Adipose tissue (tissue), 3 donors: ENCODE results near the gene ZNF841. TPM values are rescaled to one million over a fixed set of nuclear protein-coding genes. Genes with fewer than 3 reads are reported as not detected.
"Not testable (repeated sequence)": the region's sequence is repeated elsewhere in the genome, so short reads cannot be mapped to it uniquely, and the experiment has no call there.

Experiments
- H3K27ac ChIP-seq: one replicate; pipeline ENCODE4 v1.5.1; 2013; ENCODE audit warnings: low read depth, low read length
- WGBS, 3 donors: extraction: QIAGEN DNeasy Blood & Tissue Kit; methylation state at CpG; one replicate each; pipeline ENCODE4 v1.1.7; 2013; 5-methylcytosine and 5-hydroxymethylcytosine counted together
- polyA plus RNA-seq, 3 donors: library from polyadenylated mRNA; stranded (reverse); fragments of 200-250 nt; gene quantifications; one replicate each; pipeline ENCODE4 v1.2.3, GENCODE V29; 2013
- donor health status: healthy with polysubstance abuse.
- donor health status: Bipolar disorder and iron deficiency.
- donor health status: healthy.

Gene ZNF841
- polyA plus RNA-seq, 3 donors, result 5.1 to 5.9 (median 5.8) TPM

- WGBS, 3 donors, result 5 to 15% (median 14%) methylated on average over 12 of the region's 12 CpGs
- H3K27ac ChIP-seq, result no peak overlapping the region
These were observed 937 bp downstream of the ZNF841 start for GRCh38 chr19:52094526-52095130.

DNA sequence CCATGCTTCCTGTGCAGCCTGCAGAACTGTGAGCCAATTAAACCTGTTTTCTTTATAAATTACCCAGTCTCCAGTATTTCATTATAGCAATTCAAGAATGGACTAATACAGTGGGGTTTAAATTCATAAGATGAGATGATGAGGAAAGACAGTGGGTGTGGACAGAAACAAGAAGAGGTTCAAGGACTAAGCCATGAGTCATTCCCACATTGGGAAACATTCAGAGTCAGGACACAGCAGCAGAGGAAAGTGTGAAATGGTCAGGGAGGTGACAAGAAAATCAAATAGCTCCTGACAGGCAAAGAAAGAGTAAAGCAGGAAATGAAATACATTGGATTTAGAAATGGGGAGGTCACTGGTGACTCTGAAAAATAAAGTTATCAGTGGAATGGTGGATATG, 9.1 kb downstream of the ZNF841 start:
- H3K27ac ChIP-seq, result no peak overlapping the region

DNA sequence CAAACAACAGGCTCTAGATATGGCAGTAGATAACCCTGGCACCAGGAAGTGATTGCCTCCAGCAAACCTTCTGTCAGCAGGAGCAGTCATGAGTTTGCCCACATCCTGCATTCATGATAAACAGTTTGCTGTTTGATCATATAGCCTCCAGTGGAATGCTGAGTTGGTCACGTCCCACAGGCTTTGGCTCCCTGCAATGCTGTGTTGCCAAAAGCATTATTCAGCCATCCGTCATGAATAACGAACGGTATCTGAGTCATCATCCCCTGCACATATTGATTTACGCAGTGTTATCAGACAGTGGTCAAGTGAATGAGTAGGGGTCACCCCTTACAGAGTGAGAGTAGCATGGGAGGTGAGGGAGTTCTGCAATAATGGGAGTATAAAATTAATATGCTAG, 25.1 kb downstream of the ZNF841 start:
- 94 to 99% (median 97%) methylated on average over 5 of the region's 5 CpGs for WGBS, 3 donors
- no peak overlapping the region for H3K27ac ChIP-seq

DNA sequence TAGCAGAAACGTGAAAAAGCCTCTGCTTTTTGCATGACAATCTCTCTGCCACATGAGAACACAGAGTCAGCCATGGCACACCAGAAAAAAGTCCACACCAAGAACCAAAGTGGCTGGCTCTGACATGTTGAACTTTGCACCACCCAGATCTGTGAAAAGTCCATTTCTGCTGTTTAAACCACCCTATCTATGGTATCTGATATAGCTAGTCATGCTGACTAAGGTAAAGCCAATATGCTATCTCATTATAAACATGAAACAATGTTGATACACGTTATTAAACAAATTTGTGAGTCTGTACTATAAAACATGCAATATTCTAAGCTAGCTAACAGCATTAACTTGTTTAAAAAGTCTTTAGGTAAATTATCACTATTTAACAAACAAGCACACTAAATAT, 25.9 kb downstream of the ZNF841 start:
- WGBS, 3 donors, result 83 to 96% (median 84%) methylated on average over 2 of the region's 2 CpGs
- H3K27ac ChIP-seq, result no peak overlapping the region

- no peak overlapping the region for H3K27ac ChIP-seq
- 97 to 98% (median 98%) methylated on average over 6 of the region's 6 CpGs for WGBS, 3 donors
These were observed 29.2 kb downstream of the ZNF841 start for GRCh38 chr19:52066258-52066863.

DNA sequence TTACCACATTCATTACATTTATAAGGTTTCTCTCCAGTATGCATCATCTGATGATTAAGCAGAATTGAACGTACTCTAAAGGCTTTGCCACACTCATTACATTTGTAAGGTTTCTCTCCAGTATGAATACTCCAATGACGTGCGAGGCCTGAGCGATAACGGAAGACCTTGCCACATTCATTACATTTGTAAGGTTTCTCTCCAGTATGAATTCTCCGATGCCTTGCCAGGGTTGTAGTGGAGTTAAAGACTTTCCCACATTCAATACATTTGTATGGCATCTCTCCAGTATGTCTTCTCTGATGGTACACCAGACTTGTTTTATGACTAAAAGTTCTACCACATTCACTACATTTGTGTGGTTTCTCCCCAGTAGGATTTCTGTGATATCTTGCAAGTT, 30.2 kb downstream of the ZNF841 start:
- H3K27ac ChIP-seq, result no peak overlapping the region
- 96 to 99% (median 98%) methylated on average over 6 of the region's 6 CpGs for WGBS, 3 donors

DNA sequence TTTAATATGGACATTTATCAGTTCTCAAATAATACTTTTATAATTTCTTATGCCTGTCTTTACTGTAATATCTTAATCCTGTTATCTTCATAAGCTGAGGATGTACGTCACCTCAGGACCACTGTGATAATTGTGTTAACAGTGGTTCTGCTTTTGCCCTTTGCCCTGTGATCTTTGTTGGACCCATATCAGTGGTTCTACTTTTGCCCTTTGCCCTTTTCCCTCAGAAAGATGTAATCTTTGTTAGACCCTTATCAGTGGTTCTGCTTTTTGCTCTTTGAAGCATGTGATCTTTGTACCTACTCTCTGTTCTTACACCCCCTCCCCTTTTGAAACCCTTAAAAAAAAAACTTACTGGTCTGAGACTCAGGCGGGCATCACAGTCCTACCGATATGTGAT, 39.1 kb downstream of the ZNF841 start:
- H3K27ac ChIP-seq, result not testable (repeated sequence)
- WGBS, 3 donors, result 96 to 98% (median 97%) methylated on average over 3 of the region's 3 CpGs

DNA sequence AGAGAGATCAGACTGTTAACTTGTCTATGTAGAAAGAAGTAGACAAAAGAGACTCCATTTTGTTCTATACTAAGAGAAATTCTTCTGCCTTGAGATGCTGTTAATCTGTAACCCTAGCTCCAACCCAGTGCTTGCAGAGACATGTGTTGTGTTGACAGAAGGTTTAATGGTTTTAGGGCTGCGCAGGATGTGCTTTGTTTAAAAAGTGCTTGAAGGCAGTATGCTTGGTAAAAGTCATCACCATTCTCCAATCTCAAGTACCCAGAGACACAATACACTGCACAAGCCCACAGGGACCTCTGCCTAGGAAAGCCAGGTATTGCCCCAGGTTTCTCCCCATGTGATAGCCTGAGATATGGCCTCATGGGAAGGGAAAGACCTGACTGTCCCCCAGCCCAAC, 43.8 kb downstream of the ZNF841 start:
- WGBS, 3 donors, result 40 to 98% (median 97%) methylated on average over 1 of the region's 1 CpG
- H3K27ac ChIP-seq, result not testable (repeated sequence)

DNA sequence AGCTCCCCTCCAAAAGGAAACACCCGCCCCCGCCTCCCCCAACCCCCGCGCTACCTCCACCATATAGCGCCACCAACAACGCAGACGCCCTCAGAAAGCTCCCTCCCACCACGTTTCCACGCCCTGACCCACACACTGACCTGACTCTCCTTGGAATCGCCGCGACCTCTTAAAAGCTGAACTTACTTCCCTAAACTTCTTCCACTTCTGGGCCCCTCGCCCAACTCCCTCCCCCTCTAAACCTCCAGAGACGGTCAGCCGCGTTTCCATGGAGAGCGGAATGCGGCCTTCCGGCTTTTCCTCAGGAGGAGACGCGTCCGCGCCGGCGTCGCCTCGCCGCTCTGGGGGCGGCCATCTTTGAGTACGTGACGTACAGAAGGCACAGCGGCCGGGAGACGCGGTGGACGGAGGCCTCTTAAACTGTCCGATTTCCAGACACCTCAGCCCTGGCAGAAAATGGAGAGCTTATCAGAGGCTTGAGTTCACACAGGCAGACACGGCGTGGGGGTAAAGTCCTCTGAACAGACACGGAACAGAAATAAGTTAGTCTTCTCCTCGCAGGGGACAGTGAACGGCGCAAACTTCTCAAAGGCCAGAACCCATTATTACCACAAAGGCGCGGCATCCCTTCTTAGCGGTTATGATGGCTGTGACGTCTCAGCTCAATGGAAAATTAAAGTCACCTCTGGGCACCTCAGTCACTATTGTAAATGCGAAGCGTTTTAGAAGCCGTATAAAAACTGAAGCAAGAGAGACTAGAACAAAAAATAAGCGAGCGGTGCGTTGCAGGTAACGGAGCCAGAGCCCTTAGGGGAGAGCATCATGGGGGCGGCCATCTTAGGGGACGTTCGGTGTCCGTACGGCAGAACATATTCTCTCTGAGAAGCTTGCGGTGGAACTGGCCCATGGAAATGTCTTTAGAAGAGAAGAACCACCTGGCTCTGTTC, 46.7 kb downstream of the ZNF841 start, which contains the start of gene ZNF432:
Gene ZNF432, minus strand, starts transcription at position 284 of the 947 bp plus-strand sequence. CDS start 1,970 bp downstream, outside the sequence.
- H3K27ac ChIP-seq, result peak within 1 kb of the TSS; percentile 92
- 0% methylated on average over 60 of the region's 60 CpGs for WGBS, 3 donors

- WGBS, 3 donors, result 95 to 99% (median 98%) methylated on average over 4 of the region's 4 CpGs
These were observed 56.4 kb downstream of the ZNF841 start for GRCh38 chr19:52039169-52039568.

GRCh38 chr19:52034051-52034728, 61.4 kb downstream of the ZNF841 start:
- no peak overlapping the region for H3K27ac ChIP-seq
- WGBS, 3 donors, result 97 to 98% (median 98%) methylated on average over 12 of the region's 12 CpGs

More at GRCh38 chr19:52039169-52039568, 56.4 kb downstream of the ZNF841 start:
- H3K27ac ChIP-seq, result no peak overlapping the region

GRCh38 chr19:52028780-52029123, 66.8 kb downstream of the ZNF841 start:
- 16 to 18% (median 16%) methylated on average over 5 of the region's 5 CpGs for WGBS, 3 donors
- no peak overlapping the region for H3K27ac ChIP-seq

DNA sequence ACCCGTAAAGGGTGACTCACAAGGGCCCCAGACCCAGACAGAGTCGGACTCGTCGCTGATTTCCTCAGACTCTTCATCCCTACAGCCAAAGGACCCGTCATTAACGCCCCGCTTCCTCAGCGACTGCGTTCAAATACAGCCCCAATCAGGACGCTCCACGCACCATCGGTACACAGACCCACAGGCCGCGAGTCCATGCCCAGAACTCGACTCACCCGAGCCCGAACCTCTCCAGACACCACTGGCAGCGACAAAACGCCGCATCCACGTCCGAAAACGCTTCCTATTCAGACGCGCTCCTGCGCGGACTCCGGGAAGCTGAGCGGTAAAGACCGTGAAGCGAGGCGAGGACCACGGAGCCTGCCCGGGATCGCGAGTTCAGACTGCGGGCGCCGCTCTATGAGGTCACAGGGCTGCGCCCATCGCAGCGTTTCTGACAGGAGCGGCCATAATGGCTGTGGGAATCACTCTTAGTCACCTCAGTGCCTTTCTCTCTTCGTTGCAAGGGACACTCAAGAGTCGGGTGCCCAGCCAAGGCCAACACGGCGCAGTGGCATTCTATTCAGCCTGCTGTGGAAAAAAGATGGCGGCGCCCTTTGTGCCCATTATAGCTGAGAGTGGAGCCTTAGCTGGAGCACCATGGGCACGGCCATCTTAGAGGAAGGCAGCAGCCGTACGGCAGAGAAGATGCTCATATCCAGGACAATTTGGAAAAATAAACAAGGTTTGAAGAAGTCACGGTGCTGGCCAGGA, 67.4 kb downstream of the ZNF841 start, which contains the start of gene ZNF614:
Gene ZNF614, minus strand, starts transcription at position 353 of the 753 bp plus-strand sequence. CDS start 2,634 bp downstream, outside the sequence.
- 0% methylated on average over 53 of the region's 53 CpGs for WGBS, 3 donors
- peak within 1 kb of the TSS; percentile 86 for H3K27ac ChIP-seq

DNA sequence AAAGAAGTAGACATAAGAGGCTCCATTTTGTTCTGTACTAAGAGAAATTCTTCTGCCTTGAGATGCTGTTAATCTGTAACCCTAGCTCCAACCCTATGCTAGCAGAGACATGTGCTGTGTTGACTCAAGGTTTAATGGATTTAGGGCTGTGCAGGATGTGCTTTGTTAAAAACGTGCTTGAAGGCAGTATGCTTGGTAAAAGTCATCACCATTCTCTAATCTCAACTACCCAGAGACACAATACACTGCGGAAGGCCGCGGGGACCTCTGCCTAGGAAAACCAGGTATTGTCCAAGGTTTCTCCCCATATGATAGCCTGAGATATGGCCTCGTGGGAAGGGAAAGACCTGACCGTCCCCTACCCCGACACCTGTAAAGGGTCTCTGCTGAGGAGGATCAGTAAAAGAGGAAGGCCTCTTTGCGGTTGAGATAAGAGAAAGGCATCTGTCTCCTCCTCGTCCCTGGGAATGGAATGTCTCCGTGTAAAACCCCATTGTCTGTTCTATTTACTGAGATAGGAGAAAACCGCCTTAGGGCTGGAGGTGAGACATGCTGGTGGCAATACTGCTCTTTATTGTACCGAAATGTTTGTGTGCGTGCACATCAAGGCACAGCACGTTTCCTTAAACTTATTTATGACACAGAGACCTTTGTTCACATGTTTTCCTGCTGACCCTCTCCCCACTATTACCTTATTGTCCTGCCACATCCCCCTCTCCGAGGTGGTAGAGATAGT, 69.1 kb downstream of the ZNF841 start:
- H3K27ac ChIP-seq, result not testable (repeated sequence)
- 74 to 93% (median 89%) methylated on average over 15 of the region's 15 CpGs for WGBS, 3 donors

DNA sequence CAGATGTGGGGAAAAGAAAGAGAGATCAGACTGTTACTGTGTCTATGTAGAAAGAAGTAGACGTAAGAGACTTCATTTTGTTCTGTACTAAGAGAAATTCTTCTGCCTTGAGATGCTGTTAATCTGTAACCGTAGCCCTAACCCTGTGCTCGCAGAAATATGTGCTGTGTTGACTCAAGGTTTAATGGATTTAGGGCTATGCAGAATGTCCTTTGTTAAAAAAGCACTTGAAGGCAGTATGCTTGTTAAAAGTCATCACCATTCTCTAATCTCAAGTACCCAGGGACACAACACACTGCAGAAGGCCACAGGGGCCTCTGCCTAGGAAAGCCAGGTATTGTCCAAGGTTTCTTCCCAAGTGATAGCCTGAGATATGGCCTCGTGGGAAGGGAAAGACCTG, 71.1 kb downstream of the ZNF841 start:
- 70 to 97% (median 96%) methylated on average over 4 of the region's 4 CpGs for WGBS, 3 donors
- H3K27ac ChIP-seq, result not testable (repeated sequence)

DNA sequence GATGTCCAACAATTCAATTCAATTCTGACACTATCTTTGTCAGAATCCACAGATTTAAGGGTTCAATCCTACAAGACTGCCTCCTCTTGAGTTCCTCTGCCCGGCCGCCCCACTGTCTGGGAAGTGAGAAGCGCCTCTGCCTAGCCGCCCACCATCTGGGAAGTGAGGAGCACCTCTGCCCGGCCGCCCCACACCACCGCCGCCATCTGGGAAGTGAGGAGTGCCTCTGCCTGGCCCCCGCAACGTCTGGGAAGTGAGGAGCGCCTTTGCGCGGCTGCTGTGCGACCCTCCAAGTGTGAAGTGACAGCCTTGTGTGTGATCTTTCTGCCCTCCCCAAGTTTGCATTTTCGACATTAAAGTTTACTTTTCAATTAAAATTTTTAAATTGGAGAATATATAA, 73.4 kb downstream of the ZNF841 start:
- WGBS, 3 donors, result 97 to 98% (median 98%) methylated on average over 15 of the region's 15 CpGs
- H3K27ac ChIP-seq, result no peak overlapping the region

DNA sequence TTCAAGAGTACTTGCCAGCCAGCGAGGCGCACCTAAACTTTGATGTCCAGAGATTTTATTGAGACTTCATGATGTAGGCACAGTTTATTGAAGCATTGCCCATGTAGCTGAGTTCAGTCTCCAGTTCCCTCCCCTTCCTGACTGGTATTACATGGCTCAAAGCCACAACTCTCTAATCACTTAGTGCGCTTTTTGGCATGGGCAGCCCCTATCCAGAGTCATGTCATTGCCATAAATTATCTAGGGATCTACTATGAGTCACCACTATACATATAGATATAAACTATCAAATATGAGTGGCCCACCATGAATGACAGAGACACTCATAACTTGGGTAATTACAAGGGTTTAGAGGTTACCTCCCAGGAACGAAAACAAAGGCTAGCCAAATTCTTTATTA, 75.1 kb downstream of the ZNF841 start:
- 96 to 98% (median 96%) methylated on average over 4 of the region's 4 CpGs for WGBS, 3 donors
- no peak overlapping the region for H3K27ac ChIP-seq
